ENCODE results near the gene ATP5PO.

DNA sequence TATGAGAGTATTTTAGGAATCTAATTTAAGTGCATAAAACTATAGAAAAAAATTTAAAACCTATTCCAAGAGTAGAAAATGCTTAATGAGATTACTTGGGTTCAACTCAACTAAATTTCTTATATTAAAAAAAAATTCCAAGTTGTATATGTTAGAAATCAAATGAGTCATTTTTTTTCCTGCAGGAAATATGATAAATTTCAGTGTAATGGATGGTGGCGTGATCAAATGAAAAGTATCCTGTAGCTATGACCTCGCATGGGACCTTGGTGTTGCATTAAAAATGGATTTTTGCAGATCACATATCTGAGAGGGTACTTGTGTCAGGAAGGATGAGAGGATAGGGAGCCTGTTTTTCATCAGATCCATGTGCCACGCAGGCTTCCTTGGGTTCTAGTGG lies 17.9 kb downstream of the ATP5PO start:
- TF ChIP-seq, protein P1, sequence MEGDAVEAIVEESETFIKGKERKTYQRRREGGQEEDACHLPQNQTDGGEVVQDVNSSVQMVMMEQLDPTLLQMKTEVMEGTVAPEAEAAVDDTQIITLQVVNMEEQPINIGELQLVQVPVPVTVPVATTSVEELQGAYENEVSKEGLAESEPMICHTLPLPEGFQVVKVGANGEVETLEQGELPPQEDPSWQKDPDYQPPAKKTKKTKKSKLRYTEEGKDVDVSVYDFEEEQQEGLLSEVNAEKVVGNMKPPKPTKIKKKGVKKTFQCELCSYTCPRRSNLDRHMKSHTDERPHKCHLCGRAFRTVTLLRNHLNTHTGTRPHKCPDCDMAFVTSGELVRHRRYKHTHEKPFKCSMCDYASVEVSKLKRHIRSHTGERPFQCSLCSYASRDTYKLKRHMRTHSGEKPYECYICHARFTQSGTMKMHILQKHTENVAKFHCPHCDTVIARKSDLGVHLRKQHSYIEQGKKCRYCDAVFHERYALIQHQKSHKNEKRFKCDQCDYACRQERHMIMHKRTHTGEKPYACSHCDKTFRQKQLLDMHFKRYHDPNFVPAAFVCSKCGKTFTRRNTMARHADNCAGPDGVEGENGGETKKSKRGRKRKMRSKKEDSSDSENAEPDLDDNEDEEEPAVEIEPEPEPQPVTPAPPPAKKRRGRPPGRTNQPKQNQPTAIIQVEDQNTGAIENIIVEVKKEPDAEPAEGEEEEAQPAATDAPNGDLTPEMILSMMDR (optimal IDR thresholded peaks at IDR 0.05 in 1 of 3, IDR thresholded peaks at IDR 0.05 in 1 of 3, conservative IDR thresholded peaks at IDR 0.05 in 1 of 3; ENCODE audit: extremely low read depth in 1 of 3, insufficient read depth in 2 of 3, low read length in 3 of 3), result no peak
- no peak for TF ChIP-seq EZH2 (IDR thresholded peaks at IDR 0.05; ENCODE audit: low read length)
